IMR-90 (cell line): Measurements from ENCODE around the gene PRAME.

Experiments
- FOS ChIP-seq: fragments of 150-350 bp; IDR thresholded peaks from 2 replicates; pipeline ENCODE4 v1.6.1; 2016; ENCODE audit warnings: low read depth, low read length
- RAD21 ChIP-seq: IDR thresholded peaks from 2 replicates; pipeline ENCODE4 v1.6.1; 2012; ENCODE audit warnings: low read length, improper control_type of control experiment
- TF ChIP-seq, protein P1 (sequence below): conservative IDR thresholded peaks from 2 replicates; pipeline ENCODE4 v1.5.1; 2012; ENCODE audit warnings: mild to moderate bottlenecking, low read depth, low read length, improper control_type of control experiment

DNA sequence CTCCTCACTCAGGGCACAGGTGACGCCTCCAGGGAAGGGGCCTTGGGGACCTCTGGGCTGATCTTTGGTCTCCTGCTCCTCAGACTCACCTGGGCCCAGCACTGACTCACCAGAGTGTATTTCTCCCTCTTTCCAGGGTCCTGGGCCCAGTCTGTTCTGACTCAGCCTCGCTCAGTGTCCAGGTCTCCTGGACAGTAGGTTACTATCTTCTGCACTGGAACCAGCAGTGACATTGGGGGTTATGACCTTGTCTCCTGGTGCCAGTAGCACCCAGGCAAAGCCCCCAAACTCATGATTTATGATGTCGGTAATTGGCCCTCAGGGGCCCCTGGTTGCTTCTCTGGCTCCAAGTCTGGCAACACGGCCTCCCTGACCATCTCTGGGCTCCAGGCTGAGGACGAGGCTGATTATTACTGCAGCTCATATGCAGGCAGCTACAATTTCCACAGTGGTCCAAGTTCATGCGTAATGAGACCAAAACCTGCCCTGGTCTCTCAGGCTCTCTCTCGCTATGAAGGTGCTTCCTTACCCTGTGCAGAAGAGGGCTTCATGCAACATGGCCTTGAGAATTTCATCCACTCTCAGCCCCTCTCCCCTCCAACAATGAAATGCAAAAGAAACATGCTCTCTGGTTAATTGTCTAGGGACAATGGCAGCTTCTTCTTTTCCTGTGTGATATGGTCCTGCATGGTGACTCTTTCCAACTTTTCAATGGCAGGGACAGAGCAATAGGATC is 21.0 kb upstream of the PRAME start:
- TF ChIP-seq, protein P1, sequence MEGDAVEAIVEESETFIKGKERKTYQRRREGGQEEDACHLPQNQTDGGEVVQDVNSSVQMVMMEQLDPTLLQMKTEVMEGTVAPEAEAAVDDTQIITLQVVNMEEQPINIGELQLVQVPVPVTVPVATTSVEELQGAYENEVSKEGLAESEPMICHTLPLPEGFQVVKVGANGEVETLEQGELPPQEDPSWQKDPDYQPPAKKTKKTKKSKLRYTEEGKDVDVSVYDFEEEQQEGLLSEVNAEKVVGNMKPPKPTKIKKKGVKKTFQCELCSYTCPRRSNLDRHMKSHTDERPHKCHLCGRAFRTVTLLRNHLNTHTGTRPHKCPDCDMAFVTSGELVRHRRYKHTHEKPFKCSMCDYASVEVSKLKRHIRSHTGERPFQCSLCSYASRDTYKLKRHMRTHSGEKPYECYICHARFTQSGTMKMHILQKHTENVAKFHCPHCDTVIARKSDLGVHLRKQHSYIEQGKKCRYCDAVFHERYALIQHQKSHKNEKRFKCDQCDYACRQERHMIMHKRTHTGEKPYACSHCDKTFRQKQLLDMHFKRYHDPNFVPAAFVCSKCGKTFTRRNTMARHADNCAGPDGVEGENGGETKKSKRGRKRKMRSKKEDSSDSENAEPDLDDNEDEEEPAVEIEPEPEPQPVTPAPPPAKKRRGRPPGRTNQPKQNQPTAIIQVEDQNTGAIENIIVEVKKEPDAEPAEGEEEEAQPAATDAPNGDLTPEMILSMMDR = no peak
- TF ChIP-seq RAD21 (no peak), FOS (no peak)
